Ovary (tissue), 9 donors: ENCODE results near the gene PTPRCAP. TPM values are rescaled to one million over a fixed set of nuclear protein-coding genes. Genes with fewer than 3 reads are reported as not detected.

ENCODE experiments used
- DNase-seq, 5 donors: peaks; one replicate each; pipeline ENCODE4 v3.0.0-alpha.2; 2019 to 2020
- H3K27ac ChIP-seq, 2 donors: fragments of 200-600 bp; one replicate each; pipeline versions ENCODE4 v1.5.1 to v1.8.0; 2019 to 2022
- H3K27me3 ChIP-seq: fragments of 200-600 bp; one replicate; pipeline ENCODE4 v1.8.0; 2022
- H3K36me3 ChIP-seq: fragments of 200-600 bp; sonication (generic); one replicate; pipeline ENCODE4 v1.5.1; 2019
- H3K4me1 ChIP-seq: one replicate; pipeline ENCODE4 v1.8.1; 2013; ENCODE audit warnings: mild to moderate bottlenecking, moderate library complexity; ENCODE audit not compliant: insufficient read depth
- H3K4me3 ChIP-seq: fragments of 200-600 bp; sonication (generic); one replicate; pipeline ENCODE4 v1.5.1; 2017
- H3K9me3 ChIP-seq, 2 donors: fragments of 200-600 bp in 1 of 2; sonication (generic) in 1 of 2; one replicate each; pipeline versions ENCODE4 v1.5.1 to v1.8.1; 2013 to 2019; ENCODE audit warnings: mild to moderate bottlenecking in 1 of 2, moderate library complexity in 1 of 2
- EP300 ChIP-seq: sonication (generic); formaldehyde crosslinking; IDR thresholded peaks from one replicate; pipeline ENCODE4 v1.6.1; 2017; ENCODE audit warnings: antibody characterized with exemption
- POLR2A ChIP-seq: fragments of 450-650 bp; IDR thresholded peaks from one replicate; pipeline ENCODE4 v1.6.1; 2017; ENCODE audit warnings: antibody characterized with exemption, mild to moderate bottlenecking, moderate library complexity
- WGBS, 3 donors: extraction: QIAGEN DNeasy Blood & Tissue Kit in 1 of 3; methylation state at CpG; one replicate each; pipeline versions ENCODE4 v1.1.5 to v1.1.7; 2013 to 2017; 5-methylcytosine and 5-hydroxymethylcytosine counted together
- intact Hi-C, 4 donors: fragments of 100-400 bp; cut with DNase I; formaldehyde crosslinking; loops; one replicate each; pipeline versions ENCODE4 v1.11.0 to v1.15.1; 2022 to 2023
- polyA plus RNA-seq, 2 donors: library from polyadenylated mRNA; stranded (reverse); fragments of 200-250 nt in 1 of 2; fragments of 350-450 nt in 1 of 2; fragmentation: Illumina TruSeq in 1 of 2; extraction: RNeasy Lipid Tissue Mini Kit (QIAGEN cat#74804) in 1 of 2; gene quantifications; one replicate each; pipeline ENCODE4 v1.2.3, GENCODE V29; 2013 to 2014
- total RNA-seq, 7 donors: library from RNA; depleted of rRNA in 2 of 7; stranded (reverse); fragments of >200 nt in 2 of 7; fragmentation: NEBNext Ultra II Directional in 3 of 7; extraction: Animal tissue kit (Norgen Biotek cat#: 25700) in 3 of 7; gene quantifications; one replicate each; pipeline versions ENCODE4 v1.1.0 to v1.2.4, GENCODE V29; 2016 to 2023
- TF ChIP-seq, protein P1 (sequence below), 3 donors: fragments of 450-650 bp in 2 of 3; fragments of 200-600 bp in 1 of 3; IDR thresholded peaks; one replicate each; pipeline versions ENCODE4 v1.5.1 to v1.8.0; 2016 to 2022; ENCODE audit warnings: antibody characterized with exemption in 3 of 3, mild to moderate bottlenecking in 1 of 3
- donor health status: DM: no; HTN: no; CAD: no; lungs with moderate emphysema.
- donor health status: DM: no; HTN: no; CAD: no.
- donor health status: Bipolar disorder and iron deficiency.
- donor health status: DM: yes; HTN: yes; CAD: no.
- donor health status: DM: no; HTN: no; CAD: no.
- donor health status: DM: yes; HTN: yes; CAD: no.

Gene PTPRCAP
- total and polyA plus RNA-seq, 9 donors = 2.4 to 10.7 (median 4.2) TPM; not detected in 1

DNA sequence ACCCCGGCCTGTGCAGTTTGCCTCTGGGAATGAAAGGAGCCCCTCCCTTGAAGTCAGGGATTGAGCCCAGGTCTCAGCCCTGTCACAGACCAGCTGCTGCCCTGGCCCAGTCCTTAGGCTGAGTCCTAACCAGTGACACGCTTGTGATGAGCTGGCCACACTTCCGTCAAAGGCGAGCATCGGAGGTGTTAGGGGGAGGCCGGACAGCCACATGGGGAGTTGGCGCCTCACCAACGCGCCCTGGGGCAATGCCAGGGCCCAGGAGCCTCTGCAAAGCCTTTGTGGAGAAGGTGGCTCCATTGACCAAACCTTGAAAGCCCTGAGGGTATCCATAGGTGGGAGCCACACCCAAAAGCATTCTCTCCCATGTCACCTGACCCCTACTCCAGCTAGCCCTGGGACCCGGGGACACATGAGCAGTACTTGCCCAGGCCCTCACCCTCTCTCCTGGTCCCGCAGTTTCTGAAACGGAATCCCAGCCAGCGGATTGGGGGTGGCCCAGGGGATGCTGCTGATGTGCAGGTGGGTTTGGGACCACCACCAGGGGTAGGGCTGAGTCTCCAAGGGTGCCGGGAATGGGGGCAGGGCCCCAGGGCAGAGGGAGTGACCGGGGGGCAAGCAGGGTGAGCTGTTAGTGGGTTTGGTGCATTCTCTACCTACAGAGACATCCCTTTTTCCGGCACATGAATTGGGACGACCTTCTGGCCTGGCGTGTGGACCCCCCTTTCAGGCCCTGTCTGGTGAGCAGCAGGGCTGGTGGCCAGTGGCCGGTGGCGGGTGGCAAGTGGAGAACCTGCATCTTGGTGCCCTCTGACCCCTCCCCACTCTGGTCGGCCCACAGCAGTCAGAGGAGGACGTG lies 3.7 kb downstream of the PTPRCAP start:
- no peak for DNase-seq
- Histone ChIP-seq H3K4me1 (peaks cover 2% of the 10 kb centered on the region), H3K27ac (no peak overlapping the region), H3K9me3 (no peaks in the 10 kb centered on the region), H3K4me3 (no peak overlapping the region), H3K27me3 (no peaks in the 10 kb centered on the region), H3K36me3 (no peaks in the 10 kb centered on the region)
- WGBS, 3 donors = 81 to 86% (median 84%) methylated on average over 22 of the region's 22 CpGs
- TF ChIP-seq, protein P1, sequence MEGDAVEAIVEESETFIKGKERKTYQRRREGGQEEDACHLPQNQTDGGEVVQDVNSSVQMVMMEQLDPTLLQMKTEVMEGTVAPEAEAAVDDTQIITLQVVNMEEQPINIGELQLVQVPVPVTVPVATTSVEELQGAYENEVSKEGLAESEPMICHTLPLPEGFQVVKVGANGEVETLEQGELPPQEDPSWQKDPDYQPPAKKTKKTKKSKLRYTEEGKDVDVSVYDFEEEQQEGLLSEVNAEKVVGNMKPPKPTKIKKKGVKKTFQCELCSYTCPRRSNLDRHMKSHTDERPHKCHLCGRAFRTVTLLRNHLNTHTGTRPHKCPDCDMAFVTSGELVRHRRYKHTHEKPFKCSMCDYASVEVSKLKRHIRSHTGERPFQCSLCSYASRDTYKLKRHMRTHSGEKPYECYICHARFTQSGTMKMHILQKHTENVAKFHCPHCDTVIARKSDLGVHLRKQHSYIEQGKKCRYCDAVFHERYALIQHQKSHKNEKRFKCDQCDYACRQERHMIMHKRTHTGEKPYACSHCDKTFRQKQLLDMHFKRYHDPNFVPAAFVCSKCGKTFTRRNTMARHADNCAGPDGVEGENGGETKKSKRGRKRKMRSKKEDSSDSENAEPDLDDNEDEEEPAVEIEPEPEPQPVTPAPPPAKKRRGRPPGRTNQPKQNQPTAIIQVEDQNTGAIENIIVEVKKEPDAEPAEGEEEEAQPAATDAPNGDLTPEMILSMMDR (IDR thresholded peaks at IDR 0.05) = no peak
- TF ChIP-seq EP300 = no peak
- no peak for TF ChIP-seq POLR2A
- intact Hi-C loops = loop anchor here in 1 of 4 donors (5.0 kb wide), 1 partner anchor 1296 kb away; no protein-coding TSS in a partner anchor

DNA sequence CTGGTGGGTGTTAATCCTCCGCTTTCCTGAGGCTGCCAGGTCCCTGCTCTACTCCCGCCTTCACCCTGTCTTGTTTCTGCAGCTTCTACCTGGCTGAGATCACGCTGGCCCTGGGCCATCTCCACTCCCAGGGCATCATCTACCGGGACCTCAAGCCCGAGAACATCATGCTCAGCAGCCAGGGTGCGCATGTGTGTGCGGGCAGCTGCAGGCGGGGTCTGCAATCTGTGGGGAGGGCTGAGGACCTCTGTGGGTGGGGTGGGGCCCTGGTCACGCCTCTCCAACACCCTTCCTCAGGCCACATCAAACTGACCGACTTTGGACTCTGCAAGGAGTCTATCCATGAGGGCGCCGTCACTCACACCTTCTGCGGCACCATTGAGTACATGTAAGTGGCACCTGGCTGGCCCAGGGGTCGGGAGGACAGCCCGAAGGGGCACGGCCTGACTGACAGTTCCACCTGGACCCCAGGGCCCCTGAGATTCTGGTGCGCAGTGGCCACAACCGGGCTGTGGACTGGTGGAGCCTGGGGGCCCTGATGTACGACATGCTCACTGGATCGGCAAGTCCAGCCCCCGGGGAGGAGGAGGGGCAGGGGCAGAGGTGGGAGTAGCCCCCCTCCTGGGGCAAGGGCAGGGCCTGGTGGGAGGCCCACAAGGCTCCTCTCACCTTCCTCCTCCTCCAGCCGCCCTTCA lies 4.7 kb downstream of the PTPRCAP start:
- Histone ChIP-seq H3K27ac (no peak overlapping the region), H3K27me3 (no peaks in the 10 kb centered on the region), H3K4me3 (no peak overlapping the region), H3K4me1 (peaks cover 2% of the 10 kb centered on the region), H3K36me3 (no peaks in the 10 kb centered on the region), H3K9me3 (no peaks in the 10 kb centered on the region)
- WGBS, 3 donors = 84 to 86% (median 86%) methylated on average over 22 of the region's 22 CpGs
- TF ChIP-seq EP300 (no peak), POLR2A (no peak)
- TF ChIP-seq, protein P1 (IDR thresholded peaks at IDR 0.05) = no peak
- DNase-seq = no peak
- intact Hi-C loops = loop anchor here in 1 of 4 donors (5.0 kb wide), 1 partner anchor 1296 kb away; no protein-coding TSS in a partner anchor

- H3K4me3 ChIP-seq = no peak overlapping the region
- H3K9me3 ChIP-seq = no peaks in the 10 kb centered on the region
- no peaks in the 10 kb centered on the region for H3K27me3 ChIP-seq
- H3K27ac ChIP-seq = no peak overlapping the region
- peaks cover 5% of the 10 kb centered on the region for H3K4me1 ChIP-seq
- DNase-seq = peak in 1 of 5 donors; percentile 34
- WGBS, 3 donors = 87 to 92% (median 90%) methylated on average over 22 to 24 of the region's 24 CpGs
- TF ChIP-seq EP300 = no peak
- TF ChIP-seq, protein P1 (IDR thresholded peaks at IDR 0.05) = no peak
- TF ChIP-seq POLR2A = no peak
- intact Hi-C loops = loop anchor here in 1 of 4 donors (5.0 kb wide), 1 partner anchor 1294 kb away; no protein-coding TSS in a partner anchor
- no peaks in the 10 kb centered on the region for H3K36me3 ChIP-seq
Measured at GRCh38 chr11:67431346-67432249, 5.9 kb downstream of the PTPRCAP start.

DNA sequence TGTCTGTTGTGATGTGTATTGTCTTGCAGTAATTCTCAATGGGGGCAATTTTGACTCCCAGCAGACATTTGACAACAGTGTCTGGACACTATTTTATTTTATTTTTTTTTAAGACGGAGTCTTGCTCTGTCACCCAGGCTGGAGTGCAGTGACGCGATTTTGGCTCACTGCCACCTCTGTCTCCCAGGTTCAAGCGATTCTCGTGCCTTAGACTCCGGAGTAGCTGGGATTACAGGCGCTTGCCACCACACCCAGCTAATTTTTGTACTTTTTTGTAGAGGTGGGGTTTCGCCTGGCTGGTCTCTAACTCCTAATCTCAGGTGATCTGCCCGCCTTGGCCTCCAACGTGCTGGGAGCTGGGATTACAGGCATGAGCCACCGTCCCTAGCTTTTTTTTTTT lies 7.8 kb downstream of the PTPRCAP start:
- no peak for TF ChIP-seq EP300
- TF ChIP-seq, protein P1 (IDR thresholded peaks at IDR 0.05) = no peak
- TF ChIP-seq POLR2A = no peak
- Histone ChIP-seq H3K27ac (no peak overlapping the region), H3K27me3 (no peaks in the 10 kb centered on the region), H3K9me3 (no peaks in the 10 kb centered on the region), H3K4me3 (no peak overlapping the region), H3K36me3 (no peaks in the 10 kb centered on the region), H3K4me1 (peaks cover 5% of the 10 kb centered on the region)
- peak in 2 of 5 donors; percentile 42 for DNase-seq
- WGBS, 3 donors = 77 to 83% (median 79%) methylated on average over 11 of the region's 11 CpGs
- intact Hi-C loops = loop anchor here in 2 of 4 donors (5.0 kb wide), 2 partner anchors 153 to 1292 kb away; partner anchors contain the start of gene GSTP1 (in 1 of the 2)
